Placental pericyte (primary cell): Measurements from ENCODE around the gene NELFA. TPM values are rescaled to one million over a fixed set of nuclear protein-coding genes. Genes with fewer than 3 reads are reported as not detected.

Source experiments
- small RNA-seq: library from RNA; depleted of rRNA; stranded (forward); fragments of <200 nt; gene quantifications from one replicate; pipeline ENCODE3, GENCODE V24; 2012; ENCODE audit warnings: low replicate concordance
- total RNA-seq: library from RNA; depleted of rRNA; stranded (reverse); fragments of >200 nt; gene quantifications from 2 replicates; pipeline ENCODE4 v1.2.3, GENCODE V29; 2012

The NELFA gene
- 16.9 and 23.2 TPM in 2 replicates for total RNA-seq

GRCh38 chr4:2008921-2009650, at the start of gene NELFA:
TSS of gene NELFA (minus strand) at chr4:2008974. CDS start at chr4:2008959, 15 bp downstream.

Small RNAs within 50 kb of the gene (small RNA-seq; reads per million reads assigned to genes)
- gene SCARNA22: 6,467 reads per million, percentile 100 among the genes with 10 or more reads in this experiment

Other genes with a start within 250 kb of the NELFA start
- gene FGFR3, start 215.7 kb downstream of the NELFA start, total RNA-seq: 0.29 and 0.44 TPM in 2 replicates
- 77.3 and 98.4 TPM in 2 replicates for gene LETM1, start 152.8 kb downstream of the NELFA start, total RNA-seq
- gene NSD2, start 137.6 kb downstream of the NELFA start, total RNA-seq: 60.6 and 116 TPM in 2 replicates
- gene NAT8L, start 50.4 kb upstream of the NELFA start, total RNA-seq: 0.14 and 0.66 TPM in 2 replicates
- 3.7 and 15.0 TPM in 2 replicates for gene HAUS3, start 233.1 kb upstream of the NELFA start, total RNA-seq
- gene POLN, start 233.1 kb upstream of the NELFA start, total RNA-seq: 1.1 and 1.9 TPM in 2 replicates